Neural cell (in vitro differentiated cells): ENCODE results near the gene CDYL. TPM values are rescaled to one million over a fixed set of nuclear protein-coding genes. Genes with fewer than 3 reads are reported as not detected.

ENCODE experiments used
- H2AFZ ChIP-seq: fragments of 200-600, 300-800 bp; sonication (generic), shearing (Covaris generic); 2 replicates; pipeline ENCODE4 v1.6.0; 2014; ENCODE audit warnings: low read depth, mild to moderate bottlenecking, antibody characterized with exemption, low read length, moderate library complexity
- H3F3A ChIP-seq: fragments of 200-600 bp; shearing (Covaris generic); 2 replicates; pipeline ENCODE4 v1.6.1; 2016; ENCODE audit warnings: mild to moderate bottlenecking, moderate library complexity, mixed read lengths, antibody characterized with exemption, low read length; ENCODE audit not compliant: insufficient read depth, poor library complexity, severe bottlenecking
- H3K27ac ChIP-seq: fragments of 200-600, 300-800 bp; sonication (generic), shearing (Covaris generic); 2 replicates; pipeline ENCODE4 v1.5.1; 2014; ENCODE audit warnings: mild to moderate bottlenecking, low read length, moderate library complexity
- H3K27me3 ChIP-seq: fragments of 300-800, 200-600 bp; sonication (generic), shearing (Covaris generic); 2 replicates; pipeline ENCODE4 v1.6.0; 2014; ENCODE audit warnings: mild to moderate bottlenecking, low read depth, low read length, moderate library complexity; ENCODE audit not compliant: insufficient read depth
- H3K36me3 ChIP-seq: fragments of 300-800, 200-600 bp; sonication (generic), shearing (Covaris generic); 2 replicates; pipeline ENCODE4 v1.5.1; 2014; ENCODE audit warnings: mild to moderate bottlenecking, antibody characterized with exemption, low read length, moderate library complexity; ENCODE audit not compliant: insufficient read depth
- H3K4me2 ChIP-seq: fragments of 300-800, 200-600 bp; sonication (generic), shearing (Covaris generic); 2 replicates; pipeline ENCODE4 v1.6.0; 2014; ENCODE audit warnings: mild to moderate bottlenecking, low read length
- H3K4me3 ChIP-seq: fragments of 300-800, 200-600 bp; sonication (generic), shearing (Covaris generic); 2 replicates; pipeline ENCODE4 v1.5.1; 2014; ENCODE audit warnings: mild to moderate bottlenecking, low read length, moderate library complexity
- H3K79me2 ChIP-seq: fragments of 200-600 bp; shearing (Covaris generic); replicated peaks from 2 replicates; pipeline ENCODE4 v1.6.0; 2014; ENCODE audit warnings: mild to moderate bottlenecking, low read length, moderate library complexity; ENCODE audit not compliant: insufficient read depth
- H3K9ac ChIP-seq: fragments of 300-800, 200-600 bp; sonication (generic), shearing (Covaris generic); 2 replicates; pipeline ENCODE4 v1.6.1; 2016; ENCODE audit warnings: mild to moderate bottlenecking, low read length, mixed read lengths
- H3K9me2 ChIP-seq: fragments of 200-600 bp; shearing (Covaris generic); 2 replicates; pipeline ENCODE4 v1.6.1; 2016; ENCODE audit warnings: mild to moderate bottlenecking, low read length, mixed read lengths; ENCODE audit not compliant: insufficient read depth
- H3K9me3 ChIP-seq: fragments of 200-600, 300-800 bp; sonication (generic), shearing (Covaris generic); 2 replicates; pipeline ENCODE4 v1.6.1; 2016; ENCODE audit warnings: mild to moderate bottlenecking, mixed run types, low read length, moderate library complexity, mixed read lengths
- H4K20me1 ChIP-seq: fragments of 200-600 bp; shearing (Covaris generic); 2 replicates; pipeline ENCODE4 v1.6.1; 2016; ENCODE audit warnings: mild to moderate bottlenecking, mixed run types; ENCODE audit not compliant: insufficient read depth
- EP300 ChIP-seq: fragments of 450-650 bp; conservative IDR thresholded peaks from 2 replicates; pipeline ENCODE4 v1.6.1; 2014; ENCODE audit warnings: antibody characterized with exemption, mild to moderate bottlenecking, moderate library complexity; ENCODE audit not compliant: poor library complexity, severe bottlenecking
- EZH2 ChIP-seq: fragments of 200-600, 300-800 bp; shearing (Covaris generic), sonication (generic); IDR thresholded peaks from 2 replicates; pipeline ENCODE4 v1.6.1; 2014; ENCODE audit warnings: antibody characterized with exemption, low read length, borderline replicate concordance, mild to moderate bottlenecking; ENCODE audit not compliant: insufficient read depth, poor library complexity, severe bottlenecking
- MXI1 ChIP-seq: fragments of 450-650 bp; conservative IDR thresholded peaks from 2 replicates; pipeline ENCODE4 v1.6.1; 2014; ENCODE audit warnings: antibody characterized with exemption, mild to moderate bottlenecking; ENCODE audit not compliant: poor library complexity, severe bottlenecking
- POLR2AphosphoS5 ChIP-seq: IDR thresholded peaks from 2 replicates; pipeline ENCODE4 v1.6.1; 2012
- RAD21 ChIP-seq: fragments of 450-650 bp; conservative IDR thresholded peaks from 2 replicates; pipeline ENCODE4 v1.6.1; 2014; ENCODE audit warnings: antibody characterized with exemption, mild to moderate bottlenecking, moderate library complexity
- REST ChIP-seq: IDR thresholded peaks from 2 replicates; pipeline ENCODE4 v1.6.1; 2012; ENCODE audit warnings: borderline replicate concordance
- SMC3 ChIP-seq: fragments of 450-650 bp; conservative IDR thresholded peaks from 2 replicates; pipeline ENCODE4 v1.6.1; 2014; ENCODE audit warnings: antibody characterized with exemption, mild to moderate bottlenecking, moderate library complexity; ENCODE audit not compliant: poor library complexity
- TAF1 ChIP-seq: IDR thresholded peaks from 2 replicates; pipeline ENCODE4 v1.6.1; 2012; ENCODE audit warnings: low read depth
- polyA plus RNA-seq: library from polyadenylated mRNA; depleted of rRNA; stranded (reverse); fragments of >200 nt; gene quantifications from 2 replicates; pipeline ENCODE4 v1.2.3, GENCODE V29; 2014
- TF ChIP-seq, protein P1 (sequence below): fragments of 450-650 bp; IDR thresholded peaks from 2 replicates; pipeline ENCODE4 v1.5.1; 2014; ENCODE audit warnings: antibody characterized with exemption, mild to moderate bottlenecking, moderate library complexity; ENCODE audit not compliant: poor library complexity, severe bottlenecking

Gene CDYL
- polyA plus RNA-seq, 1 donor from 2014 or later = 5.2 TPM

DNA sequence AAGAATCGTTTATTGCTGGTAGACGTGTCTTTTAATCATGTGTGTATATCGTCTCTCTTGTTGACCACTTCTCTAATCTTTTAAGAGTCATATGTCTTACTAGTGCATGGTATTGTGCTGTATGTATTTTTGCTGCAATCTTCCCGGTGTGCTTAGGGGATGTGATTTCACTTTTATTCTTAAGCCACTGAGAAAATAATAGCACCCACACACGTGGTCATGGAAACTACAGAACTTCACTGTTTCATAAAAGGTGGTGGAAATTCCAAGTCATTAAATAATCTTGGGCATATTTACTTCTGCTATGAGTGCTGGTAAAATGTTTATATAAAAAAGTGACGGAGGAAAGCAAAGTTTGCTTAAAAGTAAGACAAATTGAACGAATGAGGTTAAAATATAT, 3.0 kb upstream of the CDYL start:
- no peaks in the 10 kb centered on the region for H3K9me3 ChIP-seq
- H3K27ac ChIP-seq = no peak overlapping the region
- no peak overlapping the region for H3K4me2 ChIP-seq
- H3F3A ChIP-seq = no peaks in the 10 kb centered on the region
- H3K9me2 ChIP-seq = no peaks in the 10 kb centered on the region
- no peak overlapping the region for H3K9ac ChIP-seq
- H3K27me3 ChIP-seq = peaks cover 29% of the 10 kb centered on the region
- TF ChIP-seq EZH2 (no peak), RAD21 (no peak), TAF1 (no peak), MXI1 (no peak), EP300 (no peak), POLR2AphosphoS5 (no peak), SMC3 (no peak), REST (no peak)
- TF ChIP-seq, protein P1, sequence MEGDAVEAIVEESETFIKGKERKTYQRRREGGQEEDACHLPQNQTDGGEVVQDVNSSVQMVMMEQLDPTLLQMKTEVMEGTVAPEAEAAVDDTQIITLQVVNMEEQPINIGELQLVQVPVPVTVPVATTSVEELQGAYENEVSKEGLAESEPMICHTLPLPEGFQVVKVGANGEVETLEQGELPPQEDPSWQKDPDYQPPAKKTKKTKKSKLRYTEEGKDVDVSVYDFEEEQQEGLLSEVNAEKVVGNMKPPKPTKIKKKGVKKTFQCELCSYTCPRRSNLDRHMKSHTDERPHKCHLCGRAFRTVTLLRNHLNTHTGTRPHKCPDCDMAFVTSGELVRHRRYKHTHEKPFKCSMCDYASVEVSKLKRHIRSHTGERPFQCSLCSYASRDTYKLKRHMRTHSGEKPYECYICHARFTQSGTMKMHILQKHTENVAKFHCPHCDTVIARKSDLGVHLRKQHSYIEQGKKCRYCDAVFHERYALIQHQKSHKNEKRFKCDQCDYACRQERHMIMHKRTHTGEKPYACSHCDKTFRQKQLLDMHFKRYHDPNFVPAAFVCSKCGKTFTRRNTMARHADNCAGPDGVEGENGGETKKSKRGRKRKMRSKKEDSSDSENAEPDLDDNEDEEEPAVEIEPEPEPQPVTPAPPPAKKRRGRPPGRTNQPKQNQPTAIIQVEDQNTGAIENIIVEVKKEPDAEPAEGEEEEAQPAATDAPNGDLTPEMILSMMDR = no peak
- H3K4me3 ChIP-seq = no peak overlapping the region
- H4K20me1 ChIP-seq = no peaks in the 10 kb centered on the region
- H3K36me3 ChIP-seq = no peaks in the 10 kb centered on the region
- H2AFZ ChIP-seq = no peak overlapping the region
- peaks cover 9% of the 10 kb centered on the region for H3K79me2 ChIP-seq

- Histone ChIP-seq H3K9me3 (no peaks in the 10 kb centered on the region), H3K9me2 (no peaks in the 10 kb centered on the region), H3K36me3 (no peaks in the 10 kb centered on the region), H3K9ac (no peak overlapping the region), H3K4me2 (no peak overlapping the region), H4K20me1 (no peaks in the 10 kb centered on the region), H3K79me2 (peaks cover 17% of the 10 kb centered on the region), H3K27me3 (peaks cover 29% of the 10 kb centered on the region), H3K4me3 (no peak overlapping the region), H2AFZ (no peak overlapping the region), H3K27ac (no peak overlapping the region), H3F3A (no peaks in the 10 kb centered on the region)
- no peak for TF ChIP-seq EP300
- no peak for TF ChIP-seq SMC3
- TF ChIP-seq RAD21 = no peak
- TF ChIP-seq REST = no peak
- no peak for TF ChIP-seq POLR2AphosphoS5
- no peak for TF ChIP-seq TAF1
- TF ChIP-seq EZH2 = no peak
- no peak for TF ChIP-seq MXI1
- TF ChIP-seq, protein P1 = no peak
Observed at GRCh38 chr6:4774296-4774695, 1.9 kb upstream of the CDYL start.
